ENCODE data around the gene A1BG. TPM values are rescaled to one million over a fixed set of nuclear protein-coding genes. Genes with fewer than 3 reads are reported as not detected.

A1BG gene
- polyA plus RNA-seq, 3 donors, result 30.2 to 54.5 (median 35.3) TPM

- no peaks in the 10 kb centered on the region for H3K27me3 ChIP-seq (ENCODE audit: control insufficient read depth in 2 of 2, insufficient read depth in 2 of 2, low read length in 2 of 2)
- H3K79me2 ChIP-seq (ENCODE audit: insufficient read depth, low read length), result no peaks in the 10 kb centered on the region
- peaks cover 0 to 3% (median 0%) of the 10 kb centered on the region in 7 donors for H3K9me3 Mint-ChIP-seq
- 97% methylated on average over 64 of the region's 68 CpGs for WGBS (ENCODE audit: insufficient coverage)
- peaks cover 0 to 7% of the 10 kb centered on the region in 2 donors for H3K9me3 ChIP-seq (replicated peaks in 1 of 2; ENCODE audit: control insufficient read depth in 1 of 2, insufficient read depth in 1 of 2, low read length in 2 of 2)
- H4K20me1 ChIP-seq (ENCODE audit: insufficient read depth, low read length), result no peaks in the 10 kb centered on the region
- H3K27ac ChIP-seq (ENCODE audit: low read depth in 1 of 2, low read length in 2 of 2), result no peak overlapping the region
- peaks cover 9 to 13% of the 10 kb centered on the region in 2 donors for H3K4me1 ChIP-seq (ENCODE audit: control insufficient read depth in 1 of 2, insufficient read depth in 2 of 2, low read length in 2 of 2)
- H3K36me3 Mint-ChIP-seq, result no peaks in the 10 kb centered on the region
- no peak overlapping the region for H3K27ac Mint-ChIP-seq
- peaks cover 0 to 5% (median 0%) of the 10 kb centered on the region in 3 donors for H3K27me3 Mint-ChIP-seq (ENCODE audit: low read depth in 3 of 3)
- no peak overlapping the region for H3K9ac ChIP-seq (ENCODE audit: insufficient read depth, low read length, poor library complexity, severe bottlenecking)
- DNase-seq, result no peak
- H3K36me3 ChIP-seq (replicated peaks in 1 of 2; ENCODE audit: control insufficient read depth in 1 of 2, insufficient read depth in 2 of 2, low read length in 2 of 2), result no peaks in the 10 kb centered on the region
- no peak for TF ChIP-seq CTCF (IDR thresholded peaks at IDR 0.05)
- H3K4me1 Mint-ChIP-seq, result peaks cover 10% of the 10 kb centered on the region
- H3K4me2 ChIP-seq (replicated peaks; ENCODE audit: extremely low read depth, low read length, poor library complexity, severe bottlenecking), result no peak overlapping the region
- H2AFZ ChIP-seq (ENCODE audit: insufficient read depth, low read depth, low read length, poor library complexity, severe bottlenecking), result no peak overlapping the region
- no peak overlapping the region for H3K4me3 ChIP-seq (replicated peaks in 1 of 3; ENCODE audit: low read depth in 2 of 3, low read length in 3 of 3)
- no peak overlapping the region for H3K4me3 Mint-ChIP-seq
- intact Hi-C loops (cut with micrococcal nuclease), result no loop called here
These were observed 15.5 kb upstream of the A1BG start for GRCh38 chr19:58368561-58369360.

- no peaks in the 10 kb centered on the region for H3K79me2 ChIP-seq (ENCODE audit: insufficient read depth, low read length)
- H3K4me1 ChIP-seq (ENCODE audit: control insufficient read depth in 1 of 2, insufficient read depth in 2 of 2, low read length in 2 of 2), result peaks cover 18 to 21% of the 10 kb centered on the region in 2 donors
- H3K9me3 ChIP-seq (replicated peaks in 1 of 2; ENCODE audit: control insufficient read depth in 1 of 2, insufficient read depth in 1 of 2, low read length in 2 of 2), result peaks cover 0 to 7% of the 10 kb centered on the region in 2 donors
- no peak for DNase-seq
- H3K27ac ChIP-seq (ENCODE audit: low read depth in 1 of 2, low read length in 2 of 2), result no peak overlapping the region
- H4K20me1 ChIP-seq (ENCODE audit: insufficient read depth, low read length), result no peaks in the 10 kb centered on the region
- Mint-ChIP-seq H3K4me3 (no peak overlapping the region), H3K27ac (no peak overlapping the region), H3K27me3 (ENCODE audit: low read depth in 3 of 3) (peaks cover 0 to 5% (median 0%) of the 10 kb centered on the region in 3 donors), H3K9me3 (peaks cover 0 to 3% (median 0%) of the 10 kb centered on the region in 7 donors), H3K36me3 (no peaks in the 10 kb centered on the region), H3K4me1 (peaks cover 13% of the 10 kb centered on the region)
- no peak overlapping the region for H3K4me2 ChIP-seq (replicated peaks; ENCODE audit: extremely low read depth, low read length, poor library complexity, severe bottlenecking)
- no peak overlapping the region for H2AFZ ChIP-seq (ENCODE audit: insufficient read depth, low read depth, low read length, poor library complexity, severe bottlenecking)
- intact Hi-C loops (cut with micrococcal nuclease), result no loop called here
- no peak overlapping the region for H3K9ac ChIP-seq (ENCODE audit: insufficient read depth, low read length, poor library complexity, severe bottlenecking)
- H3K36me3 ChIP-seq (replicated peaks in 1 of 2; ENCODE audit: control insufficient read depth in 1 of 2, insufficient read depth in 2 of 2, low read length in 2 of 2), result no peaks in the 10 kb centered on the region
- H3K4me3 ChIP-seq (replicated peaks in 1 of 3; ENCODE audit: low read depth in 2 of 3, low read length in 3 of 3), result no peak overlapping the region
- WGBS (ENCODE audit: insufficient coverage), result 96% methylated on average over 106 of the region's 106 CpGs
- H3K27me3 ChIP-seq (ENCODE audit: control insufficient read depth in 2 of 2, insufficient read depth in 2 of 2, low read length in 2 of 2), result no peaks in the 10 kb centered on the region
- TF ChIP-seq CTCF (IDR thresholded peaks at IDR 0.05), result no peak
These were observed 14.6 kb upstream of the A1BG start for GRCh38 chr19:58367698-58368454.
